ENCODE measurements around the gene CAVIN4. TPM values are rescaled to one million over a fixed set of nuclear protein-coding genes. Genes with fewer than 3 reads are reported as not detected.

The CAVIN4 gene
- polyA plus RNA-seq, 2 of the 4 experiments (the other 2 are of a cell fraction) = 0.61 to 0.62 TPM

DNA sequence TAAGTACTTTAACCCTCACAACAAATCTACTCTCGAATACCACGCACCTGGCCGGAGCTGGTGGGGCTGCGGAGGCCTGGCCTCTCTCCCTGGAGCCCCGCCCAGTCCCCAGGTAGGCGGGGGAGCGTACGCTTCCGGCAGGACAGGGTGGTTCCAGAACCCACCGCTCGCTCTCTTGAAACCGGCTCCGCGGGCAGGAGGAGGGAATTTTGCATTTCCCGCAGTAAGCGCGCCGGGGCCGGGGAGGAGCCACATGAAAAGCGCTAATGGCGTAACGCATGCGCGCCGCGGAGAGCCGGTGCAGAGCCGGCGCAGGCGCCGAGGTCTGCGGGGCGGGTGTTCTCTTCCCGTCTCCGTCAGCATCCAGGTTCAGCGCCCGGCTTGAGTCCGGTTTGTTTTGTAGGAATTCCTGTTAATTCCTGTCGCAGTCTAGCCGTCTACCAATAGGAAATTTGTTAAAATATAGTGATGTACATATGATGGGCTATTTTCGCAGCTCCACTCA is 20.8 kb downstream of the CAVIN4 start (continued):
- TF ChIP-seq, protein P1, sequence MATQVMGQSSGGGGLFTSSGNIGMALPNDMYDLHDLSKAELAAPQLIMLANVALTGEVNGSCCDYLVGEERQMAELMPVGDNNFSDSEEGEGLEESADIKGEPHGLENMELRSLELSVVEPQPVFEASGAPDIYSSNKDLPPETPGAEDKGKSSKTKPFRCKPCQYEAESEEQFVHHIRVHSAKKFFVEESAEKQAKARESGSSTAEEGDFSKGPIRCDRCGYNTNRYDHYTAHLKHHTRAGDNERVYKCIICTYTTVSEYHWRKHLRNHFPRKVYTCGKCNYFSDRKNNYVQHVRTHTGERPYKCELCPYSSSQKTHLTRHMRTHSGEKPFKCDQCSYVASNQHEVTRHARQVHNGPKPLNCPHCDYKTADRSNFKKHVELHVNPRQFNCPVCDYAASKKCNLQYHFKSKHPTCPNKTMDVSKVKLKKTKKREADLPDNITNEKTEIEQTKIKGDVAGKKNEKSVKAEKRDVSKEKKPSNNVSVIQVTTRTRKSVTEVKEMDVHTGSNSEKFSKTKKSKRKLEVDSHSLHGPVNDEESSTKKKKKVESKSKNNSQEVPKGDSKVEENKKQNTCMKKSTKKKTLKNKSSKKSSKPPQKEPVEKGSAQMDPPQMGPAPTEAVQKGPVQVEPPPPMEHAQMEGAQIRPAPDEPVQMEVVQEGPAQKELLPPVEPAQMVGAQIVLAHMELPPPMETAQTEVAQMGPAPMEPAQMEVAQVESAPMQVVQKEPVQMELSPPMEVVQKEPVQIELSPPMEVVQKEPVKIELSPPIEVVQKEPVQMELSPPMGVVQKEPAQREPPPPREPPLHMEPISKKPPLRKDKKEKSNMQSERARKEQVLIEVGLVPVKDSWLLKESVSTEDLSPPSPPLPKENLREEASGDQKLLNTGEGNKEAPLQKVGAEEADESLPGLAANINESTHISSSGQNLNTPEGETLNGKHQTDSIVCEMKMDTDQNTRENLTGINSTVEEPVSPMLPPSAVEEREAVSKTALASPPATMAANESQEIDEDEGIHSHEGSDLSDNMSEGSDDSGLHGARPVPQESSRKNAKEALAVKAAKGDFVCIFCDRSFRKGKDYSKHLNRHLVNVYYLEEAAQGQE (IDR thresholded peaks at IDR 0.05) = no peak
- TF ChIP-seq JUN (IDR thresholded peaks at IDR 0.05) (peak in 1 of 2 experiments; percentile 36; a peak in 1 of 5 replicates), SREBF2 (IDR thresholded peaks at IDR 0.05) (no peak), RARB (CRISPR knock-in tag; IDR thresholded peaks at IDR 0.05) (no peak), EHF (CRISPR knock-in tag; IDR thresholded peaks at IDR 0.05) (no peak), CHD2 (IDR thresholded peaks at IDR 0.05; ENCODE audit: low read length, partially characterized antibody) (no peak), HDAC2 (IDR thresholded peaks at IDR 0.05) (no peak), KDM1A (IDR thresholded peaks at IDR 0.05; ENCODE audit: low read depth) (no peak), CBX8 (IDR thresholded peaks at IDR 0.05) (no peak), ZSCAN20 (CRISPR knock-in tag; IDR thresholded peaks at IDR 0.05) (no peak), TP53 (CRISPR knock-in tag; IDR thresholded peaks at IDR 0.05) (no peak), ZNF302 (CRISPR knock-in tag; IDR thresholded peaks at IDR 0.05) (no peak), RCOR1 (IDR thresholded peaks at IDR 0.05; ENCODE audit: low read depth, low read length) (no peak), POLR2A (IDR thresholded peaks at IDR 0.05; ENCODE audit: low read length) (peak; percentile 51), FOSL2 (IDR thresholded peaks at IDR 0.05) (no peak), FOSL2 (CRISPR knock-in tag; IDR thresholded peaks at IDR 0.05) (no peak), BHLHE40 (IDR thresholded peaks at IDR 0.05; ENCODE audit: low read depth, low read length) (no peak), NR3C1 (IDR thresholded peaks at IDR 0.05) (no peak), MAFK (IDR thresholded peaks at IDR 0.05; ENCODE audit: partially characterized antibody) (no peak), ZFP36 (IDR thresholded peaks at IDR 0.05; ENCODE audit: borderline replicate concordance, partially characterized antibody) (no peak)
- TF ChIP-seq, protein P2, sequence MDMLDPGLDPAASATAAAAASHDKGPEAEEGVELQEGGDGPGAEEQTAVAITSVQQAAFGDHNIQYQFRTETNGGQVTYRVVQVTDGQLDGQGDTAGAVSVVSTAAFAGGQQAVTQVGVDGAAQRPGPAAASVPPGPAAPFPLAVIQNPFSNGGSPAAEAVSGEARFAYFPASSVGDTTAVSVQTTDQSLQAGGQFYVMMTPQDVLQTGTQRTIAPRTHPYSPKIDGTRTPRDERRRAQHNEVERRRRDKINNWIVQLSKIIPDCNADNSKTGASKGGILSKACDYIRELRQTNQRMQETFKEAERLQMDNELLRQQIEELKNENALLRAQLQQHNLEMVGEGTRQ (IDR thresholded peaks at IDR 0.05) = no peak
- TF ChIP-seq, protein P3, sequence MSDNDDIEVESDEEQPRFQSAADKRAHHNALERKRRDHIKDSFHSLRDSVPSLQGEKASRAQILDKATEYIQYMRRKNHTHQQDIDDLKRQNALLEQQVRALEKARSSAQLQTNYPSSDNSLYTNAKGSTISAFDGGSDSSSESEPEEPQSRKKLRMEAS (IDR thresholded peaks at IDR 0.05) = peak; percentile 55
- TF ChIP-seq, protein P4, sequence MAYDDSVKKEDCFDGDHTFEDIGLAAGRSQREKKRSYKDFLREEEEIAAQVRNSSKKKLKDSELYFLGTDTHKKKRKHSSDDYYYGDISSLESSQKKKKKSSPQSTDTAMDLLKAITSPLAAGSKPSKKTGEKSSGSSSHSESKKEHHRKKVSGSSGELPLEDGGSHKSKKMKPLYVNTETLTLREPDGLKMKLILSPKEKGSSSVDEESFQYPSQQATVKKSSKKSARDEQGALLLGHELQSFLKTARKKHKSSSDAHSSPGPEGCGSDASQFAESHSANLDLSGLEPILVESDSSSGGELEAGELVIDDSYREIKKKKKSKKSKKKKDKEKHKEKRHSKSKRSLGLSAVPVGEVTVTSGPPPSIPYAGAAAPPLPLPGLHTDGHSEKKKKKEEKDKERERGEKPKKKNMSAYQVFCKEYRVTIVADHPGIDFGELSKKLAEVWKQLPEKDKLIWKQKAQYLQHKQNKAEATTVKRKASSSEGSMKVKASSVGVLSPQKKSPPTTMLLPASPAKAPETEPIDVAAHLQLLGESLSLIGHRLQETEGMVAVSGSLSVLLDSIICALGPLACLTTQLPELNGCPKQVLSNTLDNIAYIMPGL (CRISPR knock-in tag; IDR thresholded peaks at IDR 0.05; ENCODE audit: borderline replicate concordance) = no peak
- TF ChIP-seq, protein P5, sequence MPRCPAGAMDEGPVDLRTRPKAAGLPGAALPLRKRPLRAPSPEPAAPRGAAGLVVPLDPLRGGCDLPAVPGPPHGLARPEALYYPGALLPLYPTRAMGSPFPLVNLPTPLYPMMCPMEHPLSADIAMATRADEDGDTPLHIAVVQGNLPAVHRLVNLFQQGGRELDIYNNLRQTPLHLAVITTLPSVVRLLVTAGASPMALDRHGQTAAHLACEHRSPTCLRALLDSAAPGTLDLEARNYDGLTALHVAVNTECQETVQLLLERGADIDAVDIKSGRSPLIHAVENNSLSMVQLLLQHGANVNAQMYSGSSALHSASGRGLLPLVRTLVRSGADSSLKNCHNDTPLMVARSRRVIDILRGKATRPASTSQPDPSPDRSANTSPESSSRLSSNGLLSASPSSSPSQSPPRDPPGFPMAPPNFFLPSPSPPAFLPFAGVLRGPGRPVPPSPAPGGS (IDR thresholded peaks at IDR 0.05) = no peak
- TF ChIP-seq, protein P6, sequence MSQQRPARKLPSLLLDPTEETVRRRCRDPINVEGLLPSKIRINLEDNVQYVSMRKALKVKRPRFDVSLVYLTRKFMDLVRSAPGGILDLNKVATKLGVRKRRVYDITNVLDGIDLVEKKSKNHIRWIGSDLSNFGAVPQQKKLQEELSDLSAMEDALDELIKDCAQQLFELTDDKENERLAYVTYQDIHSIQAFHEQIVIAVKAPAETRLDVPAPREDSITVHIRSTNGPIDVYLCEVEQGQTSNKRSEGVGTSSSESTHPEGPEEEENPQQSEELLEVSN (IDR thresholded peaks at IDR 0.05; ENCODE audit: borderline replicate concordance, low read depth) = peak; percentile 37; the same call in 1 of the 2 replicates
